CD14-positive monocyte (primary cell): ENCODE results near the gene LIAS. TPM values are rescaled to one million over a fixed set of nuclear protein-coding genes. Genes with fewer than 3 reads are reported as not detected.

ENCODE experiments used
- DNase-seq, 3 donors: peaks; one replicate each; pipeline ENCODE4 v3.0.0-alpha.2; 2011 to 2022
- H2AFZ ChIP-seq: 2 replicates; pipeline ENCODE4 v1.6.0; 2012; ENCODE audit warnings: mild to moderate bottlenecking, low read depth, low read length, inconsistent platforms; ENCODE audit not compliant: insufficient read depth, poor library complexity, severe bottlenecking
- H3K27ac ChIP-seq, 2 donors: 1 replicate in 1 of 2; 2 replicates in 1 of 2; pipeline ENCODE4 v1.5.1; 2012 to 2013; ENCODE audit warnings: low read length in 2 of 2, control low read depth in 1 of 2, inconsistent platforms in 1 of 2, low read depth in 1 of 2, mild to moderate bottlenecking in 1 of 2
- H3K27me3 ChIP-seq, 2 donors: one replicate each; pipeline versions ENCODE4 v1.6.0 to v1.6.1; 2011 to 2013; ENCODE audit warnings: low read length in 2 of 2; ENCODE audit not compliant: control insufficient read depth in 2 of 2, insufficient read depth in 2 of 2
- H3K36me3 ChIP-seq, 2 donors: replicated peaks in 1 of 2; 1 replicate in 1 of 2; 2 replicates in 1 of 2; pipeline versions ENCODE4 v1.5.1 to v1.6.1; 2012 to 2013; ENCODE audit warnings: low read length in 2 of 2, control low read depth in 1 of 2, inconsistent platforms in 1 of 2, mild to moderate bottlenecking in 1 of 2; ENCODE audit not compliant: insufficient read depth in 2 of 2, control insufficient read depth in 1 of 2
- H3K4me1 ChIP-seq, 2 donors: 1 replicate in 1 of 2; 2 replicates in 1 of 2; pipeline versions ENCODE4 v1.5.1 to v1.6.1; 2012 to 2013; ENCODE audit warnings: low read length in 2 of 2, control low read depth in 1 of 2, inconsistent platforms in 1 of 2, mild to moderate bottlenecking in 1 of 2, moderate library complexity in 1 of 2; ENCODE audit not compliant: insufficient read depth in 2 of 2, control insufficient read depth in 1 of 2
- H3K4me2 ChIP-seq: replicated peaks from 2 replicates; pipeline ENCODE3; 2012; ENCODE audit warnings: low read length, moderate library complexity, mild to moderate bottlenecking; ENCODE audit not compliant: poor library complexity, severe bottlenecking; ENCODE audit errors: extremely low read depth
- H3K4me3 ChIP-seq, 3 experiments: fragments of 200-600 bp in 1 of 3; sonication (generic) in 1 of 3; replicated peaks in 1 of 3; 1 replicate in 2 of 3; 2 replicates in 1 of 3; pipeline ENCODE4 v1.5.1; 2011 to 2013; ENCODE audit warnings: low read length in 3 of 3, mild to moderate bottlenecking in 3 of 3, control low read depth in 2 of 3, low read depth in 2 of 3, inconsistent platforms in 1 of 3, moderate library complexity in 1 of 3
- H3K79me2 ChIP-seq: 2 replicates; pipeline ENCODE4 v1.6.0; 2012; ENCODE audit warnings: mild to moderate bottlenecking, control low read depth, inconsistent platforms, low read length, moderate library complexity; ENCODE audit not compliant: insufficient read depth
- H3K9ac ChIP-seq: 2 replicates; pipeline ENCODE4 v1.6.0; 2017; ENCODE audit warnings: low read length, mild to moderate bottlenecking; ENCODE audit not compliant: insufficient read depth, poor library complexity, severe bottlenecking
- H3K9me3 ChIP-seq, 2 donors: replicated peaks in 1 of 2; 1 replicate in 1 of 2; 2 replicates in 1 of 2; pipeline versions ENCODE4 v1.5.1 to v1.6.1; 2012 to 2013; ENCODE audit warnings: low read length in 2 of 2, control low read depth in 1 of 2; ENCODE audit not compliant: control insufficient read depth in 1 of 2, insufficient read depth in 1 of 2
- H4K20me1 ChIP-seq: 2 replicates; pipeline ENCODE4 v1.6.0; 2012; ENCODE audit warnings: mild to moderate bottlenecking, low read length, control low read depth, moderate library complexity; ENCODE audit not compliant: insufficient read depth
- H3K27ac Mint-ChIP-seq, 7 donors: one replicate each; pipeline ENCODE4 v1.8.0; 2020; ENCODE audit warnings: mild to moderate bottlenecking in 7 of 7, mixed read lengths in 7 of 7, moderate library complexity in 6 of 7, inconsistent platforms in 2 of 7
- H3K27me3 Mint-ChIP-seq, 3 donors: one replicate each; pipeline ENCODE4 v1.8.0; 2021 to 2022; ENCODE audit warnings: low read depth in 3 of 3, mild to moderate bottlenecking in 3 of 3, mixed read lengths in 3 of 3, moderate library complexity in 3 of 3, inconsistent platforms in 1 of 3
- H3K36me3 Mint-ChIP-seq, 2 donors: one replicate each; pipeline ENCODE4 v1.8.0; 2020; ENCODE audit warnings: mixed read lengths in 2 of 2, inconsistent platforms in 1 of 2, mild to moderate bottlenecking in 1 of 2
- H3K4me1 Mint-ChIP-seq: one replicate; pipeline ENCODE4 v1.8.0; 2020; ENCODE audit warnings: mild to moderate bottlenecking, mixed read lengths
- H3K4me3 Mint-ChIP-seq, 2 donors: one replicate each; pipeline ENCODE4 v1.8.0; 2020; ENCODE audit warnings: mild to moderate bottlenecking in 2 of 2, mixed read lengths in 2 of 2, moderate library complexity in 1 of 2
- H3K9me3 Mint-ChIP-seq, 7 donors: one replicate each; pipeline ENCODE4 v1.8.0; 2020 to 2022; ENCODE audit warnings: mixed read lengths in 7 of 7, mild to moderate bottlenecking in 6 of 7, moderate library complexity in 6 of 7, inconsistent platforms in 2 of 7
- WGBS: methylation state at CpG from one replicate; pipeline ENCODE4 v1.1.5; 2013; ENCODE audit warnings: missing lambda C conversion rate; ENCODE audit not compliant: insufficient coverage; 5-methylcytosine and 5-hydroxymethylcytosine counted together
- intact Hi-C, 2 donors: fragments of 100-400 bp; cut with micrococcal nuclease; formaldehyde crosslinking; loops; one replicate each; pipeline versions ENCODE4 v1.15.0 to v1.15.1; 2023
- polyA plus RNA-seq, 3 donors: library from polyadenylated mRNA; depleted of rRNA in 1 of 3; unstranded in 2 of 3; stranded (reverse) in 1 of 3; fragments of 300-500 nt in 2 of 3; fragments of >200 nt in 1 of 3; fragmentation: Illumina TruSeq in 2 of 3; gene quantifications; 1 replicate in 2 of 3; 2 replicates in 1 of 3; pipeline ENCODE4 v1.2.3, GENCODE V29; 2012 to 2021
- TF ChIP-seq, protein P1 (sequence below): fragments of 200-600 bp; IDR thresholded peaks from one replicate; pipeline ENCODE4 v1.8.0; 2022; ENCODE audit warnings: antibody characterized with exemption, mild to moderate bottlenecking

LIAS gene
- polyA plus RNA-seq, 3 donors: 7.2 to 8.9 (median 7.8) TPM

- 85% methylated on average over 3 of the region's 7 CpGs for WGBS
Measured at GRCh38 chr4:39435659-39436563, 22.9 kb upstream of the LIAS start.

DNA sequence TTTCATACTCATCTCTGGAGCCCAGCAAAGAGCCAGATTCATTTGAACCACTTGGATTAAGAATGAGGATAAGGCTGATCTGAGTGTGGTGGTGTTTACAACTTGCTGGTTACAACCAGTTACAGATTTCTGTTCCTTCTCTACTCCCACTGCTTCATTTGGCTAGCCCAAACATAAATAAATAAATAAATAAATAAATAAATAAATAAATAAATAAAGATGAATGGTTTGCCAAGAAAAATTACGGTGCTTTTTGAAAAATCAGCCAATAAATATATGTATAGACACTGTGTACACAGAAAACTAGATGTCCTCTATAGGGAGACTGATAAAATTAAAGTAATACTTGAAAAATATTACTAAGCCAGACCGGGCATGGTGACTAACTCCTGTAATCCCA, 17.3 kb upstream of the LIAS start:
- Mint-ChIP-seq H3K27me3 (peaks cover 9 to 17% (median 10%) of the 10 kb centered on the region in 3 donors), H3K4me1 (no peaks in the 10 kb centered on the region), H3K9me3 (no peaks in the 10 kb centered on the region), H3K27ac (no peak overlapping the region), H3K4me3 (no peak overlapping the region), H3K36me3 (no peaks in the 10 kb centered on the region)
- Histone ChIP-seq H4K20me1 (no peaks in the 10 kb centered on the region), H2AFZ (no peak overlapping the region), H3K27ac (no peak overlapping the region), H3K36me3 (no peaks in the 10 kb centered on the region), H3K79me2 (no peaks in the 10 kb centered on the region), H3K9ac (no peak overlapping the region), H3K27me3 (no peaks in the 10 kb centered on the region), H3K9me3 (no peaks in the 10 kb centered on the region), H3K4me2 (no peak overlapping the region), H3K4me1 (peaks cover 0 to 2% of the 10 kb centered on the region in 2 donors), H3K4me3 (no peak overlapping the region)
- intact Hi-C loops: loop anchor here in 1 of 2 donors (10.0 kb wide), 1 partner anchor 67 kb away; no protein-coding TSS in a partner anchor
- TF ChIP-seq, protein P1, sequence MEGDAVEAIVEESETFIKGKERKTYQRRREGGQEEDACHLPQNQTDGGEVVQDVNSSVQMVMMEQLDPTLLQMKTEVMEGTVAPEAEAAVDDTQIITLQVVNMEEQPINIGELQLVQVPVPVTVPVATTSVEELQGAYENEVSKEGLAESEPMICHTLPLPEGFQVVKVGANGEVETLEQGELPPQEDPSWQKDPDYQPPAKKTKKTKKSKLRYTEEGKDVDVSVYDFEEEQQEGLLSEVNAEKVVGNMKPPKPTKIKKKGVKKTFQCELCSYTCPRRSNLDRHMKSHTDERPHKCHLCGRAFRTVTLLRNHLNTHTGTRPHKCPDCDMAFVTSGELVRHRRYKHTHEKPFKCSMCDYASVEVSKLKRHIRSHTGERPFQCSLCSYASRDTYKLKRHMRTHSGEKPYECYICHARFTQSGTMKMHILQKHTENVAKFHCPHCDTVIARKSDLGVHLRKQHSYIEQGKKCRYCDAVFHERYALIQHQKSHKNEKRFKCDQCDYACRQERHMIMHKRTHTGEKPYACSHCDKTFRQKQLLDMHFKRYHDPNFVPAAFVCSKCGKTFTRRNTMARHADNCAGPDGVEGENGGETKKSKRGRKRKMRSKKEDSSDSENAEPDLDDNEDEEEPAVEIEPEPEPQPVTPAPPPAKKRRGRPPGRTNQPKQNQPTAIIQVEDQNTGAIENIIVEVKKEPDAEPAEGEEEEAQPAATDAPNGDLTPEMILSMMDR: no peak
- DNase-seq: no peak
- no CpG with 5 or more reads among the region's 2 CpGs for WGBS

More at GRCh38 chr4:39435659-39436563, 22.9 kb upstream of the LIAS start:
- DNase-seq: no peak
- Histone ChIP-seq H3K4me1 (no peaks in the 10 kb centered on the region), H3K27me3 (no peaks in the 10 kb centered on the region), H3K4me3 (no peak overlapping the region), H3K4me2 (no peak overlapping the region), H3K9ac (no peak overlapping the region), H3K27ac (no peak overlapping the region), H3K79me2 (no peaks in the 10 kb centered on the region), H2AFZ (no peak overlapping the region), H3K9me3 (no peaks in the 10 kb centered on the region), H3K36me3 (no peaks in the 10 kb centered on the region), H4K20me1 (no peaks in the 10 kb centered on the region)
- no peak overlapping the region for H3K27ac Mint-ChIP-seq
- intact Hi-C loops: no loop called here
- H3K4me1 Mint-ChIP-seq: no peaks in the 10 kb centered on the region
- no peaks in the 10 kb centered on the region for H3K36me3 Mint-ChIP-seq
- H3K9me3 Mint-ChIP-seq: no peaks in the 10 kb centered on the region
- peaks cover 12 to 14% (median 13%) of the 10 kb centered on the region in 3 donors for H3K27me3 Mint-ChIP-seq
- TF ChIP-seq, protein P1: no peak
- H3K4me3 Mint-ChIP-seq: no peak overlapping the region
